PFSK-1 (cell line): ENCODE data around the gene LGALSL.

ENCODE experiments used
- FOXP2 ChIP-seq: optimal IDR thresholded peaks from 2 replicates; pipeline ENCODE3; 2011; ENCODE audit warnings: borderline replicate concordance, control low read depth, inconsistent platforms; ENCODE audit not compliant: insufficient read depth; ENCODE audit errors: extremely low read length, extremely low read depth
- POLR2AphosphoS5 ChIP-seq: IDR thresholded peaks from 2 replicates; pipeline ENCODE4 v1.6.1; 2012; ENCODE audit warnings: low read depth, mild to moderate bottlenecking, control low read depth, low read length, moderate library complexity
- REST ChIP-seq, 2 experiments: IDR thresholded peaks; 2 replicates each; pipeline versions ENCODE4 v1.6.1 to v1.8.0; 2011 to 2012; ENCODE audit warnings: low read depth in 2 of 2, low read length in 2 of 2, control low read depth in 1 of 2, inconsistent platforms in 1 of 2, mild to moderate bottlenecking in 1 of 2, moderate library complexity in 1 of 2; ENCODE audit not compliant: insufficient read depth in 1 of 2
- SIN3A ChIP-seq: IDR thresholded peaks from 2 replicates; pipeline ENCODE4 v1.6.1; 2012; ENCODE audit warnings: mild to moderate bottlenecking, low read length, moderate library complexity, borderline replicate concordance; ENCODE audit not compliant: insufficient read depth
- TAF1 ChIP-seq: IDR thresholded peaks from 2 replicates; pipeline ENCODE4 v1.6.1; 2012; ENCODE audit warnings: low read length, control low read depth, borderline replicate concordance; ENCODE audit not compliant: insufficient read depth

- TF ChIP-seq POLR2AphosphoS5 (no peak), REST (IDR thresholded peaks at IDR 0.05; ENCODE audit: insufficient read depth in 1 of 2, low read depth in 2 of 2, low read length in 2 of 2) (no peak), SIN3A (no peak), TAF1 (no peak), FOXP2 (no peak)
Observed at GRCh38 chr2:64439194-64439593, 14.8 kb upstream of the LGALSL start.
